ENCODE measurements around the gene DUSP10. TPM values are rescaled to one million over a fixed set of nuclear protein-coding genes. Genes with fewer than 3 reads are reported as not detected.

DUSP10 gene
- total RNA-seq, 1 experiment from 2014 or later = 1.7 TPM

DNA sequence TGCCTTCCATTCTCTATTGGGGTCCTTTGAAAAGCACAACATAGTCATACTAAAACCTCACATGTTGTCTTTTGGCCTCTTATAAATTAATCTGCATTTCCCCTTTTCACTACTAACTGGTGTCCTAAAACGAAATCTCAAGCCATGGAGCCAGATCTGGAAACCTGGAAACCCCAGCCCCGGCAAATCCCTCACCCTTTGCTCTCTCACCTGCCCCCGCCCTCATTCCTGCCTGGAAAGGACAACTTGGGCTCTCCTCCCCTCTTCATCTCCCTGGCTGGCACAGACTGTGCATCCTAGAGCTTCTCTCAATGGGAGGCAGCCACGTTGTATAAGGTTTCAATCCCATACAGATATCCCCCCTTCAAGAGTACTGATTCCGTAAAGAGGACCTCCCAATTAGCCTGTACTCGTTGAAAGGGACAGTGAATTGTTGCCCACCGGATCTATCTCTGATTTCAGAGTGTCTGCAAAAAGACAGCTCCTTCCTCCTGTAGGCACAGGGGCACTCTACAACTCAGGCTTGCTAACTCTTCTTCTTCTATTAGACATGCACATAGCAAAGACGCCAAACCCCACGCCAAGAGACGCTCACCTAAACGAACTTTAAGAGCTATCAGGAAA is 1.4 kb downstream of the DUSP10 start:
- Histone ChIP-seq H3K9ac (ENCODE audit: low read length) (no peak overlapping the region), H3K4me3 (replicated peaks in 1 of 2; ENCODE audit: low read depth in 1 of 2, low read length in 2 of 2) (no peak overlapping the region), H3K4me1 (ENCODE audit: control insufficient read depth in 1 of 2, insufficient read depth in 2 of 2, low read length in 2 of 2) (peaks cover 5 to 20% of the 10 kb centered on the region in 2 experiments; a peak in 3 of 4 replicates), H3K27ac (ENCODE audit: low read depth, low read length) (no peak overlapping the region), H3K4me2 (ENCODE audit: low read length) (no peak overlapping the region), H4K20me1 (ENCODE audit: insufficient read depth) (no peaks in the 10 kb centered on the region), H3K9me3 (ENCODE audit: control insufficient read depth in 1 of 2, insufficient read depth in 1 of 2, low read depth in 1 of 2, low read length in 2 of 2) (no peaks in the 10 kb centered on the region), H3K36me3 (ENCODE audit: control insufficient read depth in 1 of 2, insufficient read depth in 2 of 2, low read length in 2 of 2) (no peaks in the 10 kb centered on the region), H3K27me3 (ENCODE audit: insufficient read depth, low read length) (no peaks in the 10 kb centered on the region), H3K79me2 (ENCODE audit: insufficient read depth, low read length) (no peaks in the 10 kb centered on the region), H3K9me2 (ENCODE audit: insufficient read depth) (no peaks in the 10 kb centered on the region), H2AFZ (ENCODE audit: low read depth, low read length, poor library complexity, severe bottlenecking) (no peak overlapping the region)
- DNase-seq (ENCODE audit: low read depth, low spot score) = no peak
- POLR2A ChIA-PET = no interaction called here
- TF ChIP-seq FOSL1 (IDR thresholded peaks at IDR 0.05; ENCODE audit: low read depth) (no peak), POLR2AphosphoS5 (IDR thresholded peaks at IDR 0.05; ENCODE audit: low read depth, low read length) (no peak), EGR1 (IDR thresholded peaks at IDR 0.05; ENCODE audit: low read depth) (no peak), EZH2 (IDR thresholded peaks at IDR 0.05) (no peak)
- RAD21 ChIA-PET (ENCODE audit: low non-redundant PET in 1 of 2, low total read pairs in 2 of 2, uncharacterized antibody in 2 of 2, unreplicated experiment in 2 of 2) = no interaction called here
- CTCF ChIA-PET = no interaction called here
- BruUV-seq (replicated peaks) = no TSS peak
- no peak for ATAC-seq
- intact Hi-C loops (cut with micrococcal nuclease) = loop anchor here (5.0 kb wide), 1 partner anchor 717 kb away; no protein-coding TSS in a partner anchor

DNA sequence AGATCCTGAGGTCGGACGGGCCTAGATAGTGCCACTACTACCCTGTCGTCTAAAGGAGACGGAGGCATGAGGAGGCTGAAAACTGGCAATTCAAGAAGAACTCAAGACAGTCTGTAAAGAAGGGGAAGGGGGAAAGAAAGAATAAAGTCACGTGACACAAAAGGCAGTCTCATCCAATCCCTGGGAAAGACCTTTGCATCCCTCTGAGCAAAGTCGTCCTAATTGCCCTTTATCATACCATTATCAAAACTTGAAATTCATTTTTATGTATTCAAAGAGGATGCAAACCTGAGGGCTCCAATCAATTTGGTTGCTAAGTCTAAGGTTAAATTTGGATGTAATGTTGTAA is 2.2 kb downstream of the DUSP10 start:
- H3K9me3 ChIP-seq (ENCODE audit: control insufficient read depth in 1 of 2, insufficient read depth in 1 of 2, low read depth in 1 of 2, low read length in 2 of 2) = no peaks in the 10 kb centered on the region
- DNase-seq (ENCODE audit: low read depth, low spot score) (no peak), ATAC-seq (no peak)
- no peak overlapping the region for H3K27ac ChIP-seq (ENCODE audit: low read depth, low read length)
- H3K9me2 ChIP-seq (ENCODE audit: insufficient read depth) = no peaks in the 10 kb centered on the region
- H3K36me3 ChIP-seq (ENCODE audit: control insufficient read depth in 1 of 2, insufficient read depth in 2 of 2, low read length in 2 of 2) = no peaks in the 10 kb centered on the region
- H3K4me2 ChIP-seq (ENCODE audit: low read length) = no peak overlapping the region
- no TSS peak for BruUV-seq (replicated peaks)
- RAD21 ChIA-PET (ENCODE audit: low non-redundant PET in 1 of 2, low total read pairs in 2 of 2, uncharacterized antibody in 2 of 2, unreplicated experiment in 2 of 2) = no interaction called here
- no peaks in the 10 kb centered on the region for H3K79me2 ChIP-seq (ENCODE audit: insufficient read depth, low read length)
- no peak overlapping the region for H3K9ac ChIP-seq (ENCODE audit: low read length)
- H4K20me1 ChIP-seq (ENCODE audit: insufficient read depth) = no peaks in the 10 kb centered on the region
- peaks cover 5 to 20% of the 10 kb centered on the region in 2 experiments; a peak in 3 of 4 replicates for H3K4me1 ChIP-seq (ENCODE audit: control insufficient read depth in 1 of 2, insufficient read depth in 2 of 2, low read length in 2 of 2)
- CTCF ChIA-PET = no interaction called here
- no peak overlapping the region for H2AFZ ChIP-seq (ENCODE audit: low read depth, low read length, poor library complexity, severe bottlenecking)
- POLR2A ChIA-PET = no interaction called here
- no peaks in the 10 kb centered on the region for H3K27me3 ChIP-seq (ENCODE audit: insufficient read depth, low read length)
- intact Hi-C loops (cut with micrococcal nuclease) = loop anchor here (5.0 kb wide), 1 partner anchor 718 kb away; no protein-coding TSS in a partner anchor
- H3K4me3 ChIP-seq (replicated peaks in 1 of 2; ENCODE audit: low read depth in 1 of 2, low read length in 2 of 2) = no peak overlapping the region
- TF ChIP-seq EZH2 (IDR thresholded peaks at IDR 0.05) (no peak), POLR2AphosphoS5 (IDR thresholded peaks at IDR 0.05; ENCODE audit: low read depth, low read length) (no peak), CEBPB (IDR thresholded peaks at IDR 0.05; ENCODE audit: low read depth) (no peak), RAD21 (IDR thresholded peaks at IDR 0.05; ENCODE audit: low read depth) (no peak), ELF1 (IDR thresholded peaks at IDR 0.05; ENCODE audit: borderline replicate concordance, low read depth) (no peak), FOSL1 (IDR thresholded peaks at IDR 0.05; ENCODE audit: low read depth) (no peak), YY1 (IDR thresholded peaks at IDR 0.05; ENCODE audit: extremely low read depth, insufficient replicate concordance, low read depth, low read length) (no peak), POLR2A (IDR thresholded peaks at IDR 0.05; ENCODE audit: borderline replicate concordance, extremely low read depth, insufficient read depth, insufficient read length) (no peak), TCF7L2 (IDR thresholded peaks at IDR 0.05; ENCODE audit: borderline replicate concordance, extremely low read depth, insufficient read depth, insufficient read length) (no peak), EZH2phosphoT487 (IDR thresholded peaks at IDR 0.05; ENCODE audit: borderline replicate concordance) (no peak), JUND (IDR thresholded peaks at IDR 0.05) (no peak), ZFX (IDR thresholded peaks at IDR 0.05) (no peak), CBX3 (IDR thresholded peaks at IDR 0.05; ENCODE audit: low read depth) (no peak)
- TF ChIP-seq, protein P1, sequence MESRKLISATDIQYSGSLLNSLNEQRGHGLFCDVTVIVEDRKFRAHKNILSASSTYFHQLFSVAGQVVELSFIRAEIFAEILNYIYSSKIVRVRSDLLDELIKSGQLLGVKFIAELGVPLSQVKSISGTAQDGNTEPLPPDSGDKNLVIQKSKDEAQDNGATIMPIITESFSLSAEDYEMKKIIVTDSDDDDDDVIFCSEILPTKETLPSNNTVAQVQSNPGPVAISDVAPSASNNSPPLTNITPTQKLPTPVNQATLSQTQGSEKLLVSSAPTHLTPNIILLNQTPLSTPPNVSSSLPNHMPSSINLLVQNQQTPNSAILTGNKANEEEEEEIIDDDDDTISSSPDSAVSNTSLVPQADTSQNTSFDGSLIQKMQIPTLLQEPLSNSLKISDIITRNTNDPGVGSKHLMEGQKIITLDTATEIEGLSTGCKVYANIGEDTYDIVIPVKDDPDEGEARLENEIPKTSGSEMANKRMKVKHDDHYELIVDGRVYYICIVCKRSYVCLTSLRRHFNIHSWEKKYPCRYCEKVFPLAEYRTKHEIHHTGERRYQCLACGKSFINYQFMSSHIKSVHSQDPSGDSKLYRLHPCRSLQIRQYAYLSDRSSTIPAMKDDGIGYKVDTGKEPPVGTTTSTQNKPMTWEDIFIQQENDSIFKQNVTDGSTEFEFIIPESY (IDR thresholded peaks at IDR 0.05; ENCODE audit: extremely low read depth, insufficient replicate concordance, low read length) = no peak
- TF ChIP-seq, protein P2, sequence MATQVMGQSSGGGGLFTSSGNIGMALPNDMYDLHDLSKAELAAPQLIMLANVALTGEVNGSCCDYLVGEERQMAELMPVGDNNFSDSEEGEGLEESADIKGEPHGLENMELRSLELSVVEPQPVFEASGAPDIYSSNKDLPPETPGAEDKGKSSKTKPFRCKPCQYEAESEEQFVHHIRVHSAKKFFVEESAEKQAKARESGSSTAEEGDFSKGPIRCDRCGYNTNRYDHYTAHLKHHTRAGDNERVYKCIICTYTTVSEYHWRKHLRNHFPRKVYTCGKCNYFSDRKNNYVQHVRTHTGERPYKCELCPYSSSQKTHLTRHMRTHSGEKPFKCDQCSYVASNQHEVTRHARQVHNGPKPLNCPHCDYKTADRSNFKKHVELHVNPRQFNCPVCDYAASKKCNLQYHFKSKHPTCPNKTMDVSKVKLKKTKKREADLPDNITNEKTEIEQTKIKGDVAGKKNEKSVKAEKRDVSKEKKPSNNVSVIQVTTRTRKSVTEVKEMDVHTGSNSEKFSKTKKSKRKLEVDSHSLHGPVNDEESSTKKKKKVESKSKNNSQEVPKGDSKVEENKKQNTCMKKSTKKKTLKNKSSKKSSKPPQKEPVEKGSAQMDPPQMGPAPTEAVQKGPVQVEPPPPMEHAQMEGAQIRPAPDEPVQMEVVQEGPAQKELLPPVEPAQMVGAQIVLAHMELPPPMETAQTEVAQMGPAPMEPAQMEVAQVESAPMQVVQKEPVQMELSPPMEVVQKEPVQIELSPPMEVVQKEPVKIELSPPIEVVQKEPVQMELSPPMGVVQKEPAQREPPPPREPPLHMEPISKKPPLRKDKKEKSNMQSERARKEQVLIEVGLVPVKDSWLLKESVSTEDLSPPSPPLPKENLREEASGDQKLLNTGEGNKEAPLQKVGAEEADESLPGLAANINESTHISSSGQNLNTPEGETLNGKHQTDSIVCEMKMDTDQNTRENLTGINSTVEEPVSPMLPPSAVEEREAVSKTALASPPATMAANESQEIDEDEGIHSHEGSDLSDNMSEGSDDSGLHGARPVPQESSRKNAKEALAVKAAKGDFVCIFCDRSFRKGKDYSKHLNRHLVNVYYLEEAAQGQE (IDR thresholded peaks at IDR 0.05; ENCODE audit: low read depth) = no peak

All from HCT116 (cell line).